ENCODE results near the gene PRMT1. TPM values are rescaled to one million over a fixed set of nuclear protein-coding genes. Genes with fewer than 3 reads are reported as not detected.

Gene PRMT1
- total and polyA plus RNA-seq, 2 donors from 2014 or later, result 119 to 131 TPM

GRCh38 chr19:49639401-49640112, 37.5 kb upstream of the PRMT1 start:
- H3K27me3 ChIP-seq (ENCODE audit: control insufficient read depth, insufficient read depth, low read length), result no peaks in the 10 kb centered on the region
- intact Hi-C loops (cut with DNase I), result no loop called here
- H3K36me3 ChIP-seq (ENCODE audit: control insufficient read depth in 2 of 3, insufficient read depth in 3 of 3, low read length in 3 of 3), result no peaks in the 10 kb centered on the region
- H3K9me3 ChIP-seq (ENCODE audit: control insufficient read depth in 2 of 3, insufficient read depth in 1 of 3, low read length in 3 of 3), result no peaks in the 10 kb centered on the region
- peak overlapping the region; percentile 11 to 88 (median 64) for H3K9ac ChIP-seq (ENCODE audit: low read length in 3 of 3)
- DNase-seq (peak in 2 of 5 donors; percentile 17 to 37), FAIRE-seq (no peak)
- H3K4me1 ChIP-seq (ENCODE audit: control insufficient read depth in 2 of 3, insufficient read depth in 2 of 3, low read depth in 1 of 3, low read length in 3 of 3), result peaks cover 7 to 31% (median 14%) of the 10 kb centered on the region in 3 donors
- peak overlapping the region; percentile 88 for H3K27ac ChIP-seq (ENCODE audit: low read depth in 2 of 2, low read length in 2 of 2)
- H3K4me3 ChIP-seq (ENCODE audit: low read length in 3 of 3), result peak overlapping the region; percentile 63 to 75 (median 65)
- TF ChIP-seq, protein P1, sequence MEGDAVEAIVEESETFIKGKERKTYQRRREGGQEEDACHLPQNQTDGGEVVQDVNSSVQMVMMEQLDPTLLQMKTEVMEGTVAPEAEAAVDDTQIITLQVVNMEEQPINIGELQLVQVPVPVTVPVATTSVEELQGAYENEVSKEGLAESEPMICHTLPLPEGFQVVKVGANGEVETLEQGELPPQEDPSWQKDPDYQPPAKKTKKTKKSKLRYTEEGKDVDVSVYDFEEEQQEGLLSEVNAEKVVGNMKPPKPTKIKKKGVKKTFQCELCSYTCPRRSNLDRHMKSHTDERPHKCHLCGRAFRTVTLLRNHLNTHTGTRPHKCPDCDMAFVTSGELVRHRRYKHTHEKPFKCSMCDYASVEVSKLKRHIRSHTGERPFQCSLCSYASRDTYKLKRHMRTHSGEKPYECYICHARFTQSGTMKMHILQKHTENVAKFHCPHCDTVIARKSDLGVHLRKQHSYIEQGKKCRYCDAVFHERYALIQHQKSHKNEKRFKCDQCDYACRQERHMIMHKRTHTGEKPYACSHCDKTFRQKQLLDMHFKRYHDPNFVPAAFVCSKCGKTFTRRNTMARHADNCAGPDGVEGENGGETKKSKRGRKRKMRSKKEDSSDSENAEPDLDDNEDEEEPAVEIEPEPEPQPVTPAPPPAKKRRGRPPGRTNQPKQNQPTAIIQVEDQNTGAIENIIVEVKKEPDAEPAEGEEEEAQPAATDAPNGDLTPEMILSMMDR (IDR thresholded peaks at IDR 0.05; ENCODE audit: borderline replicate concordance, extremely low read depth, insufficient read depth), result no peak

- TF ChIP-seq, protein P1 (IDR thresholded peaks at IDR 0.05; ENCODE audit: borderline replicate concordance, extremely low read depth, insufficient read depth), result no peak
- peak within 1 kb of the TSS; percentile 99 to 100 for H3K27ac ChIP-seq (ENCODE audit: low read depth in 2 of 2, low read length in 2 of 2)
- H3K27me3 ChIP-seq (ENCODE audit: control insufficient read depth, insufficient read depth, low read length), result no peaks in the 10 kb centered on the region
- H3K9me3 ChIP-seq (ENCODE audit: control insufficient read depth in 2 of 3, insufficient read depth in 1 of 3, low read length in 3 of 3), result no peaks in the 10 kb centered on the region
- H3K4me1 ChIP-seq (ENCODE audit: control insufficient read depth in 2 of 3, insufficient read depth in 2 of 3, low read depth in 1 of 3, low read length in 3 of 3), result peaks cover 7 to 28% (median 14%) of the 10 kb centered on the region in 3 donors
- DNase-seq, result peak; percentile 100
- no peaks in the 10 kb centered on the region for H3K36me3 ChIP-seq (ENCODE audit: control insufficient read depth in 2 of 3, insufficient read depth in 3 of 3, low read length in 3 of 3)
- peak; percentile 99 for FAIRE-seq
- intact Hi-C loops (cut with DNase I), result no loop called here
- H3K9ac ChIP-seq (ENCODE audit: low read length in 3 of 3), result peak within 1 kb of the TSS; percentile 77 to 97 (median 96)
- peak within 1 kb of the TSS; percentile 71 to 75 (median 75) for H3K4me3 ChIP-seq (ENCODE audit: low read length in 3 of 3)
These were observed 36.8 kb upstream of the PRMT1 start, which contains the start of gene RRAS for GRCh38 chr19:49640113-49640898. RRAS (minus strand) TSS chr19:49640143; CDS start chr19:49640098, 45 bp downstream.

GRCh38 chr19:49641688-49642491, 35.2 kb upstream of the PRMT1 start, which contains the start of gene SCAF1:
SCAF1 (plus strand) TSS chr19:49642209; CDS start chr19:49645027, 2,818 bp downstream.
- Histone ChIP-seq H3K4me3 (ENCODE audit: low read length in 3 of 3) (peak within 1 kb of the TSS; percentile 71 to 100 (median 97)), H3K27me3 (ENCODE audit: control insufficient read depth, insufficient read depth, low read length) (no peaks in the 10 kb centered on the region), H3K36me3 (ENCODE audit: control insufficient read depth in 2 of 3, insufficient read depth in 3 of 3, low read length in 3 of 3) (peaks cover 0 to 7% (median 5%) of the 10 kb centered on the region in 3 donors), H3K4me1 (ENCODE audit: control insufficient read depth in 2 of 3, insufficient read depth in 2 of 3, low read depth in 1 of 3, low read length in 3 of 3) (peaks cover 7 to 21% (median 14%) of the 10 kb centered on the region in 3 donors), H3K9me3 (ENCODE audit: control insufficient read depth in 2 of 3, insufficient read depth in 1 of 3, low read length in 3 of 3) (no peaks in the 10 kb centered on the region), H3K9ac (ENCODE audit: low read length in 3 of 3) (peak within 1 kb of the TSS; percentile 77 to 100 (median 97)), H3K27ac (ENCODE audit: low read depth in 2 of 2, low read length in 2 of 2) (peak within 1 kb of the TSS; percentile 99 to 100)
- TF ChIP-seq, protein P1 (IDR thresholded peaks at IDR 0.05; ENCODE audit: borderline replicate concordance, extremely low read depth, insufficient read depth), result no peak
- intact Hi-C loops (cut with DNase I), result no loop called here
- FAIRE-seq (peak; percentile 88), DNase-seq (peak; percentile 99 to 100 (median 99))

All from kidney (tissue), 14 donors.